K562 (cell line): Measurements from ENCODE around the gene MPZL3. TPM values are rescaled to one million over a fixed set of nuclear protein-coding genes. Genes with fewer than 3 reads are reported as not detected.

Experiments used
- AFF1 ChIP-seq, 2 experiments: fragments of 450-650 bp; IDR thresholded peaks; 2 replicates each; pipeline ENCODE4 v1.6.1; 2018; ENCODE audit warnings: mild to moderate bottlenecking in 2 of 2, low read depth in 1 of 2; ENCODE audit not compliant: partially characterized antibody in 2 of 2
- ELF1 ChIP-seq: fragments of 200-800 bp; sonication (Bioruptor generic); IDR thresholded peaks from 2 replicates; pipeline ENCODE4 v1.6.1; 2016; ENCODE audit warnings: missing genetic modification characterization, missing compliant biosample characterization
- ELF4 ChIP-seq: fragments of 450-650 bp; formaldehyde crosslinking; IDR thresholded peaks from 2 replicates; pipeline ENCODE4 v1.4.0; 2022; ENCODE audit warnings: missing genetic modification characterization
- ETV1 ChIP-seq: fragments of 450-650 bp; conservative IDR thresholded peaks from 2 replicates; pipeline ENCODE4 v1.6.1; 2016; ENCODE audit warnings: missing genetic modification characterization, control low read depth, low read depth, missing compliant biosample characterization
- GTF3C2 ChIP-seq: IDR thresholded peaks from 3 replicates; pipeline ENCODE4 v1.6.1; 2011; ENCODE audit warnings: borderline replicate concordance, mild to moderate bottlenecking, moderate library complexity; ENCODE audit not compliant: insufficient read length; ENCODE audit errors: extremely low read depth
- HMG20B ChIP-seq: fragments of 250-450 bp; sonication (Bioruptor Pico); IDR thresholded peaks from 2 replicates; pipeline ENCODE4 v1.5.0; 2021; ENCODE audit warnings: mild to moderate bottlenecking
- MAX ChIP-seq: sonication (generic); formaldehyde crosslinking; IDR thresholded peaks from 2 replicates; pipeline ENCODE4 v1.9.0; 2022; ENCODE audit warnings: mild to moderate bottlenecking, missing genetic modification reagents
- MLLT1 ChIP-seq, 2 experiments: fragments of 450-650 bp; IDR thresholded peaks; 2 replicates each; pipeline ENCODE4 v1.6.1; 2016
- MYC ChIP-seq, 2 experiments: fragments of 250-450 bp in 1 of 2; sonication (Bioruptor Pico) in 1 of 2; IDR thresholded peaks; 2 replicates each; pipeline versions ENCODE4 v1.5.1 to v1.6.1; 2012 to 2021; ENCODE audit warnings: low read depth in 2 of 2, borderline replicate concordance in 1 of 2, improper control_type of control experiment in 1 of 2, low read length in 1 of 2, mild to moderate bottlenecking in 1 of 2, moderate library complexity in 1 of 2
- NFE2 ChIP-seq: IDR thresholded peaks from 2 replicates; pipeline ENCODE4 v1.6.1; 2014; ENCODE audit warnings: antibody characterized with exemption, low read depth
- NR2C1 ChIP-seq, 2 experiments: fragments of 450-650 bp; IDR thresholded peaks; 2 replicates each; pipeline ENCODE4 v1.6.1; 2017; ENCODE audit warnings: mild to moderate bottlenecking in 2 of 2, antibody characterized with exemption in 1 of 2, inconsistent platforms in 1 of 2, missing compliant biosample characterization in 1 of 2, missing genetic modification characterization in 1 of 2
- SMARCA4 ChIP-seq: fragments of 450-650 bp; IDR thresholded peaks from 2 replicates; pipeline ENCODE4 v1.6.1; 2016
- TCF3 ChIP-seq: sonication (generic); formaldehyde crosslinking; IDR thresholded peaks from 2 replicates; pipeline ENCODE4 v1.4.0; 2020; ENCODE audit warnings: mild to moderate bottlenecking, missing genetic modification reagents
- ZC3H11A ChIP-seq: IDR thresholded peaks from 2 replicates; pipeline ENCODE4 v1.6.1; 2012; ENCODE audit warnings: low read depth, low read length, improper control_type of control experiment
- ZNF134 ChIP-seq: fragments of 250-450 bp; sonication (Bioruptor Pico); conservative IDR thresholded peaks from 2 replicates; pipeline ENCODE4 v1.4.0; 2020
- ZNF384 ChIP-seq: IDR thresholded peaks from 2 replicates; pipeline ENCODE4 v1.6.1; 2012; ENCODE audit warnings: low read depth, low read length, improper control_type of control experiment
- ZNF695 ChIP-seq: fragments of 450-650 bp; formaldehyde crosslinking; IDR thresholded peaks from 2 replicates; pipeline ENCODE4 v1.4.0; 2020; ENCODE audit warnings: mild to moderate bottlenecking, moderate library complexity
- polyA plus RNA-seq, 8 experiments: library from polyadenylated mRNA; depleted of rRNA in 4 of 8; stranded (reverse) in 5 of 8; unstranded in 3 of 8; fragments of >200 nt; fragmentation: Nextera tagmentation in 2 of 8; fragmentation: Illumina TruSeq in 1 of 8; extraction: Ambion mirVana in 2 of 8; extraction: Trizol in 1 of 8; gene quantifications; 2 replicates each; pipeline versions ENCODE4 v1.2.1 to v1.2.3, GENCODE V29; 2011 to 2014; ENCODE audit warnings: inconsistent platforms in 1 of 8, missing spikeins in 1 of 8
- total RNA-seq, 7 experiments: library from RNA; depleted of rRNA in 6 of 7; stranded (reverse); fragments of >200 nt in 6 of 7; fragmentation: Illumina TruSeq in 2 of 7; extraction: Trizol in 2 of 7; gene quantifications; 2 replicates each; pipeline versions ENCODE4 v1.2.1 to v1.2.3, GENCODE V29; 2011 to 2021; ENCODE audit warnings: low replicate concordance in 1 of 7

The MPZL3 gene
- total and polyA plus RNA-seq, 9 of the 15 experiments (the other 6 are each of a cell fraction or from before 2014, with no cell fraction given), result 0.97 to 2.9 (median 1.6) TPM

- TF ChIP-seq ETV1 (tag) (peak; percentile 99), ZNF134 (CRISPR knock-in tag) (no peak), ZNF695 (CRISPR knock-in tag) (no peak), ZNF384 (0 out of 2 replicates have a peak, but pooled peaks have one; percentile 20), SMARCA4 (peak; percentile 98), MYC (IDR thresholded peaks at IDR 0.05; ENCODE audit: low read depth, low read length) (peak; percentile 63), MYC (CRISPR knock-in tag; IDR thresholded peaks at IDR 0.05; ENCODE audit: borderline replicate concordance, low read depth) (no peak), NFE2 (peak; percentile 77), MLLT1 (IDR thresholded peaks at IDR 0.05) (peak in 1 of 2 experiments; percentile 60; a peak in 1 of 4 replicates), ZC3H11A (peak; percentile 75; the same call in 1 of the 2 replicates), ELF4 (CRISPR knock-in tag) (peak; percentile 52; the same call in 1 of the 2 replicates), GTF3C2 (peak; percentile 69), TCF3 (CRISPR knock-in tag) (peak; percentile 97), HMG20B (no peak), AFF1 (IDR thresholded peaks at IDR 0.05; ENCODE audit: low read depth in 1 of 2, partially characterized antibody in 2 of 2) (peak; percentile 7 to 75), ELF1 (tag) (peak; percentile 87), NR2C1 (IDR thresholded peaks at IDR 0.05) (no peak; the same call in 1 of the 2 replicates), NR2C1 (tag; IDR thresholded peaks at IDR 0.05) (peak; percentile 26; the same call in 1 of the 2 replicates), MAX (CRISPR knock-in tag) (no peak)
Observed at GRCh38 chr11:118240999-118241763, 11.0 kb downstream of the MPZL3 start (continued).
